ENCODE data around the gene PPFIA1. TPM values are rescaled to one million over a fixed set of nuclear protein-coding genes. Genes with fewer than 3 reads are reported as not detected.

PPFIA1 gene
- total RNA-seq, 2 donors from 2014 or later: 105 to 118 TPM

DNA sequence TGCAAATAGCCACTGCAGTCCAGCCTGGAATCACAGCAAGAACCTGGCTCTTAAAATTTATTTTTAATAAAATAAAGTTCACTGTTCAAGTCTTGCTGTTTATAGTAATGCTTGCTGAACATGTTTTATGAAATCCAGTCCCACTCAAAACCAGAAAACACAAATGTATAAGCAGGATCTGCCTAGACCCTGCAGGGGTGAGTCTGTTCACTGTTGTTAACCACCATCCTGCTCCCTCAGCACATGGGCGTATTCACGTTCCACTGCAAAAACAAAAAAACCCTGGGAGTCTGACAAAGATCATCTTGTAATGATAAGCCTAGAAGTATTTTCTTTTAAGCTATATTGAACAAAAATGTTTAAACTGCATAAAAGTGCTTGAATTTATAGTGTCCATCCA lies 82.8 kb downstream of the PPFIA1 start:
- Histone ChIP-seq H3K4me1 (ENCODE audit: control insufficient read depth, insufficient read depth, low read length) (no peaks in the 10 kb centered on the region), H3K27me3 (ENCODE audit: control insufficient read depth, insufficient read depth, low read length, poor library complexity, severe bottlenecking) (no peaks in the 10 kb centered on the region), H3K9ac (ENCODE audit: extremely low read depth, low read length, poor library complexity, severe bottlenecking) (no peak overlapping the region), H3K36me3 (ENCODE audit: control insufficient read depth, insufficient read depth, low read length) (peaks cover 95% of the 10 kb centered on the region), H3K4me3 (ENCODE audit: low read length) (no peak overlapping the region), H3K9me3 (ENCODE audit: control insufficient read depth, low read length) (no peaks in the 10 kb centered on the region), H3K27ac (ENCODE audit: low read depth, low read length) (no peak overlapping the region)
- Mint-ChIP-seq H3K4me1 (no peaks in the 10 kb centered on the region), H3K27ac (peak overlapping the region; percentile 75), H3K9me3 (no peaks in the 10 kb centered on the region), H3K4me3 (no peak overlapping the region), H3K36me3 (ENCODE audit: low read depth) (peaks cover 80% of the 10 kb centered on the region), H3K27me3 (ENCODE audit: insufficient read depth) (no peaks in the 10 kb centered on the region)
- 96% methylated on average over 2 of the region's 2 CpGs; no CpG with 5 or more reads in 1 of the 2 experiments for WGBS, 2 experiments (ENCODE audit: insufficient coverage in 1 of 2, insufficient read length in 1 of 2)
- no peak for DNase-seq
- no peak for TF ChIP-seq CTCF (conservative IDR thresholded peaks at IDR 0.05)

DNA sequence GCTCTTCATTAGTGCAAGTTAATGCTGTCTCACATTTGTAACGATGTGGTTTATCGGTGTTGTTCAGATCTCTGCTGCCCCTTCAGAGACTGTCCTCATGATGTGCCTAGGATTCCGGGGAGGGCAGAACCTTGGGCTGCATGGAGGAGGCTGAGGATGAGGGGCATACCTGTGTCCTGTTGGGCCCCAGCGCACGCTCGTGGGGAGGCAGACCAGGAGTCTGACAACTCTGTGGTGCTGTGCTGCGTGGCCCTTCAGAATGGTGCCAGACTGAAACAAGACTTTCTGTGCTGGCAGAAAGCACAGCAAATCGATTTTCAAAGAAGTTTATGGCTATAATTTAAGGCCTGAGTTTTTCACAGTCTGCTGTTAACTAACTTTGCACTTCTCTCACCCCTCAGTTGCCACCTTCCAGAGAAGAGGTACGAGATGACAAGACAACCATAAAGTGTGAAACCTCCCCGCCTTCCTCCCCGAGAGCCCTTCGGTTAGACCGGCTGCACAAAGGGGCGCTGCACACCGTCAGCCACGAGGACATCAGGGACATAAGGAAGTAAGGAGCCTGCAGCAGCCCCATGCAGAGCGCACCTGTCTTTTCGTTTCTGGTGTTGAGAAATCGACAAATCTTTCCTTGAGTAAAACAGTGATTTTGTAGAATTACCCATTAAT lies 83.5 kb downstream of the PPFIA1 start:
- no peak for DNase-seq
- no peaks in the 10 kb centered on the region for H3K9me3 Mint-ChIP-seq
- H3K4me3 Mint-ChIP-seq: no peak overlapping the region
- no peak overlapping the region for H3K9ac ChIP-seq (ENCODE audit: extremely low read depth, low read length, poor library complexity, severe bottlenecking)
- H3K27me3 ChIP-seq (ENCODE audit: control insufficient read depth, insufficient read depth, low read length, poor library complexity, severe bottlenecking): no peaks in the 10 kb centered on the region
- peaks cover 95% of the 10 kb centered on the region for H3K36me3 ChIP-seq (ENCODE audit: control insufficient read depth, insufficient read depth, low read length)
- TF ChIP-seq CTCF (conservative IDR thresholded peaks at IDR 0.05): no peak
- 96 to 98% methylated on average over 16 to 19 of the region's 19 CpGs for WGBS, 2 experiments (ENCODE audit: insufficient coverage in 1 of 2, insufficient read length in 1 of 2)
- no peaks in the 10 kb centered on the region for H3K27me3 Mint-ChIP-seq (ENCODE audit: insufficient read depth)
- peaks cover 84% of the 10 kb centered on the region for H3K36me3 Mint-ChIP-seq (ENCODE audit: low read depth)
- no peaks in the 10 kb centered on the region for H3K9me3 ChIP-seq (ENCODE audit: control insufficient read depth, low read length)
- H3K27ac ChIP-seq (ENCODE audit: low read depth, low read length): no peak overlapping the region
- H3K4me3 ChIP-seq (ENCODE audit: low read length): no peak overlapping the region
- no peaks in the 10 kb centered on the region for H3K4me1 Mint-ChIP-seq
- peak overlapping the region; percentile 75 for H3K27ac Mint-ChIP-seq
- H3K4me1 ChIP-seq (ENCODE audit: control insufficient read depth, insufficient read depth, low read length): no peaks in the 10 kb centered on the region

- peaks cover 82% of the 10 kb centered on the region for H3K36me3 Mint-ChIP-seq (ENCODE audit: low read depth)
- Histone ChIP-seq H3K9me3 (ENCODE audit: control insufficient read depth, low read length) (no peaks in the 10 kb centered on the region), H3K27ac (ENCODE audit: low read depth, low read length) (no peak overlapping the region), H3K4me1 (ENCODE audit: control insufficient read depth, insufficient read depth, low read length) (no peaks in the 10 kb centered on the region), H3K36me3 (ENCODE audit: control insufficient read depth, insufficient read depth, low read length) (peaks cover 95% of the 10 kb centered on the region), H3K9ac (ENCODE audit: extremely low read depth, low read length, poor library complexity, severe bottlenecking) (no peak overlapping the region), H3K4me3 (ENCODE audit: low read length) (no peak overlapping the region), H3K27me3 (ENCODE audit: control insufficient read depth, insufficient read depth, low read length, poor library complexity, severe bottlenecking) (no peaks in the 10 kb centered on the region)
- no peak overlapping the region for H3K4me3 Mint-ChIP-seq
- no peaks in the 10 kb centered on the region for H3K9me3 Mint-ChIP-seq
- H3K4me1 Mint-ChIP-seq: no peaks in the 10 kb centered on the region
- WGBS, 2 experiments (ENCODE audit: insufficient coverage in 1 of 2, insufficient read length in 1 of 2): 93 to 100% methylated on average over 2 of the region's 2 CpGs
- DNase-seq: no peak
- no peak overlapping the region for H3K27ac Mint-ChIP-seq
- TF ChIP-seq CTCF (conservative IDR thresholded peaks at IDR 0.05): no peak
- H3K27me3 Mint-ChIP-seq (ENCODE audit: insufficient read depth): no peaks in the 10 kb centered on the region
Measured at GRCh38 chr11:70354629-70355028, 84.1 kb downstream of the PPFIA1 start.
